HepG2 (cell line): ENCODE data around the gene NPDC1. TPM values are rescaled to one million over a fixed set of nuclear protein-coding genes. Genes with fewer than 3 reads are reported as not detected.
A peak's percentile ranks its signal among the peaks of the same experiment; 100 is the strongest.

Experiments
- ARNT ChIP-seq: fragments of 450-650 bp; IDR thresholded peaks from 2 replicates; pipeline ENCODE4 v1.6.1; 2017
- MTA1 ChIP-seq: sonication (generic); formaldehyde crosslinking; IDR thresholded peaks from 2 replicates; pipeline ENCODE4 v1.4.0; 2020; ENCODE audit warnings: missing genetic modification reagents, mild to moderate bottlenecking, borderline replicate concordance
- NR0B2 ChIP-seq: sonication (generic); formaldehyde crosslinking; IDR thresholded peaks from 2 replicates; pipeline ENCODE4 v1.4.0; 2020; ENCODE audit warnings: mild to moderate bottlenecking, missing genetic modification reagents
- PATZ1 ChIP-seq: sonication (generic); formaldehyde crosslinking; IDR thresholded peaks from 2 replicates; pipeline ENCODE4 v1.4.0; 2020; ENCODE audit warnings: missing genetic modification reagents
- THAP9 ChIP-seq: sonication (generic); formaldehyde crosslinking; IDR thresholded peaks from 2 replicates; pipeline ENCODE4; 2020; ENCODE audit warnings: missing genetic modification reagents, mild to moderate bottlenecking, borderline replicate concordance
- ZBTB20 ChIP-seq: sonication (generic); formaldehyde crosslinking; IDR thresholded peaks from 2 replicates; pipeline ENCODE4 v1.8.1; 2023; ENCODE audit warnings: missing genetic modification reagents, low read depth, mild to moderate bottlenecking, borderline replicate concordance
- ZC3H4 ChIP-seq: sonication (generic); formaldehyde crosslinking; IDR thresholded peaks from 2 replicates; pipeline ENCODE4 v1.4.0; 2020; ENCODE audit warnings: missing genetic modification reagents, borderline replicate concordance
- ZNF468 ChIP-seq: sonication (generic); formaldehyde crosslinking; IDR thresholded peaks from 2 replicates; pipeline ENCODE4 v1.8.0; 2022; ENCODE audit warnings: mild to moderate bottlenecking, moderate library complexity, missing genetic modification reagents
- ZNF557 ChIP-seq: sonication (generic); formaldehyde crosslinking; IDR thresholded peaks from 2 replicates; pipeline ENCODE4 v1.4.0; 2020; ENCODE audit warnings: missing genetic modification reagents
- ZNF7 ChIP-seq: IDR thresholded peaks from 2 replicates; pipeline ENCODE4 v1.6.1; 2016; ENCODE audit warnings: missing biosample characterization, missing genetic modification reagents
- polyA plus RNA-seq, 8 experiments: library from polyadenylated mRNA; depleted of rRNA in 3 of 8; stranded (reverse) in 7 of 8; unstranded in 1 of 8; fragments of >200 nt; fragmentation: Illumina TruSeq in 4 of 8; extraction: Trizol in 4 of 8; gene quantifications; 2 replicates each; pipeline versions ENCODE4 v1.2.1 to v1.2.3, GENCODE V29; 2011 to 2016; ENCODE audit warnings: low read depth in 4 of 8, missing spikeins in 1 of 8, mixed read lengths in 1 of 8; ENCODE audit not compliant: insufficient read depth in 1 of 8
- total RNA-seq, 5 experiments: library from RNA; depleted of rRNA; stranded (reverse); fragments of >200 nt; fragmentation: Illumina TruSeq; extraction: Trizol; gene quantifications; 2 replicates each; pipeline ENCODE4 v1.2.3, GENCODE V29; 2016; ENCODE audit warnings: low read depth in 1 of 5
- TF ChIP-seq, protein P1 (sequence below): sonication (generic); formaldehyde crosslinking; IDR thresholded peaks from 2 replicates; pipeline ENCODE4 v1.8.1; 2023; ENCODE audit warnings: mild to moderate bottlenecking, missing genetic modification reagents
- TF ChIP-seq, protein P2 (sequence below): sonication (generic); formaldehyde crosslinking; IDR thresholded peaks from 2 replicates; pipeline ENCODE4 v1.5.0; 2020; ENCODE audit warnings: mild to moderate bottlenecking, missing genetic modification reagents, borderline replicate concordance
- TF ChIP-seq, protein P3 (sequence below): sonication (generic); formaldehyde crosslinking; IDR thresholded peaks from 2 replicates; pipeline ENCODE4 v1.9.0; 2022; ENCODE audit warnings: missing genetic modification reagents, mild to moderate bottlenecking, borderline replicate concordance

NPDC1 gene
- total and polyA plus RNA-seq, 2 of the 13 experiments (the other 11 are each of a cell fraction or from before 2014, with no cell fraction given) = 0.84 to 5.4 TPM

- TF ChIP-seq, protein P1, sequence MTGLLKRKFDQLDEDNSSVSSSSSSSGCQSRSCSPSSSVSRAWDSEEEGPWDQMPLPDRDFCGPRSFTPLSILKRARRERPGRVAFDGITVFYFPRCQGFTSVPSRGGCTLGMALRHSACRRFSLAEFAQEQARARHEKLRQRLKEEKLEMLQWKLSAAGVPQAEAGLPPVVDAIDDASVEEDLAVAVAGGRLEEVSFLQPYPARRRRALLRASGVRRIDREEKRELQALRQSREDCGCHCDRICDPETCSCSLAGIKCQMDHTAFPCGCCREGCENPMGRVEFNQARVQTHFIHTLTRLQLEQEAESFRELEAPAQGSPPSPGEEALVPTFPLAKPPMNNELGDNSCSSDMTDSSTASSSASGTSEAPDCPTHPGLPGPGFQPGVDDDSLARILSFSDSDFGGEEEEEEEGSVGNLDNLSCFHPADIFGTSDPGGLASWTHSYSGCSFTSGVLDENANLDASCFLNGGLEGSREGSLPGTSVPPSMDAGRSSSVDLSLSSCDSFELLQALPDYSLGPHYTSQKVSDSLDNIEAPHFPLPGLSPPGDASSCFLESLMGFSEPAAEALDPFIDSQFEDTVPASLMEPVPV = 0 out of 2 replicates have a peak, but pooled peaks have one; percentile 9
- TF ChIP-seq NR0B2 (no peak), ZNF557 (no peak), ARNT (no peak), PATZ1 (CRISPR knock-in tag) (peak; percentile 52), ZNF7 (CRISPR knock-in tag) (no peak), ZNF468 (CRISPR knock-in tag) (no peak), MTA1 (CRISPR knock-in tag) (no peak), THAP9 (peak; percentile 28; the same call in 1 of the 2 replicates), ZC3H4 (CRISPR knock-in tag) (no peak), ZBTB20 (CRISPR knock-in tag) (no peak)
- TF ChIP-seq, protein P2, sequence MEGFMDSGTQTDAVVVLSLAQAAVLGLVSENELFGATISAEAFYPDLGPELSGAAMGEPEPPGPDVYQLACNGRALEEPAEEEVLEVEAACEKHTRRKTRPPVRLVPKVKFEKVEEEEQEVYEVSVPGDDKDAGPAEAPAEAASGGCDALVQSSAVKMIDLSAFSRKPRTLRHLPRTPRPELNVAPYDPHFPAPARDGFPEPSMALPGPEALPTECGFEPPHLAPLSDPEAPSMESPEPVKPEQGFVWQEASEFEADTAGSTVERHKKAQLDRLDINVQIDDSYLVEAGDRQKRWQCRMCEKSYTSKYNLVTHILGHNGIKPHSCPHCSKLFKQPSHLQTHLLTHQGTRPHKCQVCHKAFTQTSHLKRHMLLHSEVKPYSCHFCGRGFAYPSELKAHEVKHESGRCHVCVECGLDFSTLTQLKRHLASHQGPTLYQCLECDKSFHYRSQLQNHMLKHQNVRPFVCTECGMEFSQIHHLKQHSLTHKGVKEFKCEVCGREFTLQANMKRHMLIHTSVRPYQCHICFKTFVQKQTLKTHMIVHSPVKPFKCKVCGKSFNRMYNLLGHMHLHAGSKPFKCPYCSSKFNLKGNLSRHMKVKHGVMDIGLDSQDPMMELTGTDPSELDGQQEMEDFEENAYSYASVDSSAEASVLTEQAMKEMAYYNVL (CRISPR knock-in tag) = no peak; the same call in 1 of the 2 replicates
- TF ChIP-seq, protein P3, sequence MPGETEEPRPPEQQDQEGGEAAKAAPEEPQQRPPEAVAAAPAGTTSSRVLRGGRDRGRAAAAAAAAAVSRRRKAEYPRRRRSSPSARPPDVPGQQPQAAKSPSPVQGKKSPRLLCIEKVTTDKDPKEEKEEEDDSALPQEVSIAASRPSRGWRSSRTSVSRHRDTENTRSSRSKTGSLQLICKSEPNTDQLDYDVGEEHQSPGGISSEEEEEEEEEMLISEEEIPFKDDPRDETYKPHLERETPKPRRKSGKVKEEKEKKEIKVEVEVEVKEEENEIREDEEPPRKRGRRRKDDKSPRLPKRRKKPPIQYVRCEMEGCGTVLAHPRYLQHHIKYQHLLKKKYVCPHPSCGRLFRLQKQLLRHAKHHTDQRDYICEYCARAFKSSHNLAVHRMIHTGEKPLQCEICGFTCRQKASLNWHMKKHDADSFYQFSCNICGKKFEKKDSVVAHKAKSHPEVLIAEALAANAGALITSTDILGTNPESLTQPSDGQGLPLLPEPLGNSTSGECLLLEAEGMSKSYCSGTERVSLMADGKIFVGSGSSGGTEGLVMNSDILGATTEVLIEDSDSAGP (CRISPR knock-in tag) = peak; percentile 46; the same call in 1 of the 2 replicates
Measured at GRCh38 chr9:137052998-137053943, 7.3 kb upstream of the NPDC1 start (continued).
